ENCODE data around the gene MBLAC2. TPM values are rescaled to one million over a fixed set of nuclear protein-coding genes. Genes with fewer than 3 reads are reported as not detected.

Gene MBLAC2
- total RNA-seq, 4 donors from 2014 or later = 1.1 to 2.4 (median 1.7) TPM

- in situ Hi-C loops (cut with MboI; ENCODE audit: low sequenced_read_pairs in 4 of 4) = loop anchor here in 3 of 4 donors (10.0 to 25.0 kb wide), 2 partner anchors 351 to 353 kb away; no protein-coding TSS in a partner anchor
- intact Hi-C loops (cut with DNase I; ENCODE audit: low total_unique reads) = no loop called here
- Histone ChIP-seq H3K27ac (no peak overlapping the region), H3K36me3 (no peaks in the 10 kb centered on the region), H3K27me3 (no peaks in the 10 kb centered on the region), H3K9me3 (no peaks in the 10 kb centered on the region), H3K4me3 (no peak overlapping the region), H3K4me1 (no peaks in the 10 kb centered on the region)
- DNase-seq (no peak), ATAC-seq (no peak)
- TF ChIP-seq CTCF (IDR thresholded peaks at IDR 0.05 in 4 of 5, conservative IDR thresholded peaks at IDR 0.05 in 1 of 5) (peak in 3 of 5 experiments; percentile 16 to 56 (median 40)), POLR2A (IDR thresholded peaks at IDR 0.05) (no peak)
Measured at GRCh38 chr5:90434116-90434714, 40.4 kb downstream of the MBLAC2 start.

- H3K4me1 ChIP-seq = no peaks in the 10 kb centered on the region
- intact Hi-C loops (cut with DNase I; ENCODE audit: low total_unique reads) (no loop called here), in situ Hi-C loops (cut with MboI; ENCODE audit: low sequenced_read_pairs in 4 of 4) (loop anchor here in 3 of 4 donors (25.0 kb wide), 3 partner anchors 113 to 1712 kb away; partner anchors contain the start of genes ARRDC3 (in 1 of the 3) and LYSMD3 (in 1 of the 3))
- DNase-seq (no peak), ATAC-seq (no peak)
- no peak overlapping the region for H3K4me3 ChIP-seq
- H3K36me3 ChIP-seq = no peaks in the 10 kb centered on the region
- no peak overlapping the region for H3K27ac ChIP-seq
- no peaks in the 10 kb centered on the region for H3K27me3 ChIP-seq
- TF ChIP-seq POLR2A (IDR thresholded peaks at IDR 0.05) = no peak
- no peak for TF ChIP-seq CTCF (IDR thresholded peaks at IDR 0.05 in 4 of 5, conservative IDR thresholded peaks at IDR 0.05 in 1 of 5)
- H3K9me3 ChIP-seq = no peaks in the 10 kb centered on the region
Measured at GRCh38 chr5:90424245-90424644, 50.3 kb downstream of the MBLAC2 start.

- H3K36me3 ChIP-seq = no peaks in the 10 kb centered on the region
- H3K9me3 ChIP-seq = no peaks in the 10 kb centered on the region
- DNase-seq (no peak), ATAC-seq (no peak)
- H3K27me3 ChIP-seq = no peaks in the 10 kb centered on the region
- intact Hi-C loops (cut with DNase I; ENCODE audit: low total_unique reads) (no loop called here), in situ Hi-C loops (cut with MboI; ENCODE audit: low sequenced_read_pairs in 4 of 4) (loop anchor here in 3 of 4 donors (25.0 kb wide), 3 partner anchors 116 to 1709 kb away; partner anchors contain the start of genes ARRDC3 (in 1 of the 3) and LYSMD3 (in 1 of the 3))
- no peaks in the 10 kb centered on the region for H3K4me1 ChIP-seq
- H3K27ac ChIP-seq = no peak overlapping the region
- no peak overlapping the region for H3K4me3 ChIP-seq
- TF ChIP-seq CTCF (IDR thresholded peaks at IDR 0.05 in 4 of 5, conservative IDR thresholded peaks at IDR 0.05 in 1 of 5) (no peak), POLR2A (IDR thresholded peaks at IDR 0.05) (no peak)
Measured at GRCh38 chr5:90421136-90421535, 53.4 kb downstream of the MBLAC2 start.

GRCh38 chr5:90418214-90418613 lies 56.4 kb downstream of the MBLAC2 start:
- Histone ChIP-seq H3K27me3 (no peaks in the 10 kb centered on the region), H3K27ac (no peak overlapping the region), H3K36me3 (no peaks in the 10 kb centered on the region), H3K9me3 (no peaks in the 10 kb centered on the region), H3K4me1 (no peaks in the 10 kb centered on the region), H3K4me3 (no peak overlapping the region)
- intact Hi-C loops (cut with DNase I; ENCODE audit: low total_unique reads) = no loop called here
- TF ChIP-seq CTCF (IDR thresholded peaks at IDR 0.05 in 4 of 5, conservative IDR thresholded peaks at IDR 0.05 in 1 of 5) = no peak
- no peak for TF ChIP-seq POLR2A (IDR thresholded peaks at IDR 0.05)
- no peak for ATAC-seq
- in situ Hi-C loops (cut with MboI; ENCODE audit: low sequenced_read_pairs in 4 of 4) = loop anchor here in 3 of 4 donors (25.0 kb wide), 3 partner anchors 119 to 1706 kb away; partner anchors contain the start of genes ARRDC3 (in 1 of the 3) and LYSMD3 (in 1 of the 3)
- DNase-seq = no peak

Measured in gastrocnemius medialis (tissue), 4 donors.